Forelimb muscle (tissue), 1 donor: ENCODE measurements around the gene SMPX. TPM values are rescaled to one million over a fixed set of nuclear protein-coding genes. Genes with fewer than 3 reads are reported as not detected.
"Not testable (repeated sequence)": the region's sequence is repeated elsewhere in the genome, so short reads cannot be mapped to it uniquely, and the experiment has no call there.

Source experiments
- DNase-seq: peaks from one replicate; pipeline ENCODE4 v3.0.0-alpha.2; 2013; ENCODE audit warnings: low read depth
- polyA plus RNA-seq: library from polyadenylated mRNA; unstranded; fragments of 120-200 nt; gene quantifications from one replicate; pipeline ENCODE4 v1.2.1, GENCODE V29; 2013; ENCODE audit not compliant: insufficient read length

The SMPX gene
- 291 TPM for polyA plus RNA-seq

DNA sequence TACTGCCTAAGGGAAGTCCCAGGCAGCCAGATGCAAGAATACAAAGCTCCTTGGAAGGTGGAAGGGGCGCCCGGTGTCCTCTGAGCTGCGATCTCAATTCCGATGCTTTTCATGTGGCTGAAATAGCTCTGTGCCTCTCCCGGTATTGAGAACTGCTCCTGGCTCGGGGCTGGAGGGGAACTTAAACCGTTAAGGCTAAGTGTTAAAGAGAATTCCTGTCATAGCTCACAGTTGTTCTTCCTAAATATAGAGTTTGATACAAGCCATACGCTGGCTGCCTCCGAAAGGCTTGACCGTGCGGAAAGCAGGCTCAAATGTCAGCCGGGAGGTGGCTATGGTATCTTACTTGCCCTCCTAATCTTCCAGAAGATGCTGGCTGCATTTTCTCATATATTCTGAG lies at the start of gene SMPX:
TSS of gene SMPX (minus strand) at position 157 of the 400 bp plus-strand sequence. CDS start 3,826 bp downstream, outside the sequence.
- DNase-seq, result no peak

DNA sequence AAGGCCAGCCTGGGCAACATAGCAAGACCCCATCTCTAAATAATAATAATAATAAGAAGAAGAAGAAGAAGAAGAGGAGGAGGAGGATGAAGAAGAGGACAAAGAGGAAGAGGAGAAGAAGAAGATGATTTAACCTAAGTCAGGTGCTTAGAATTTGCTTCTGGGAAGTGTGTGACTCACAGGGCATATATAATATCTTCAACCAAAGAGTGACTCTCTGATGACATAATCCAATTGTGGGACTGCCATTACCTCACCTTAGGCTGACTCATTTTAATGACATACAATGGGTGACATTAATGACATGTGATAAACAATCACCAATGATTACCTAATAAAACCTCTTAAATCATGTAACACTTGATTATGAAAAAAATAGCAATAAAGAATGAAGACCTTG lies 48.8 kb upstream of the SMPX start:
- no peak for DNase-seq

DNA sequence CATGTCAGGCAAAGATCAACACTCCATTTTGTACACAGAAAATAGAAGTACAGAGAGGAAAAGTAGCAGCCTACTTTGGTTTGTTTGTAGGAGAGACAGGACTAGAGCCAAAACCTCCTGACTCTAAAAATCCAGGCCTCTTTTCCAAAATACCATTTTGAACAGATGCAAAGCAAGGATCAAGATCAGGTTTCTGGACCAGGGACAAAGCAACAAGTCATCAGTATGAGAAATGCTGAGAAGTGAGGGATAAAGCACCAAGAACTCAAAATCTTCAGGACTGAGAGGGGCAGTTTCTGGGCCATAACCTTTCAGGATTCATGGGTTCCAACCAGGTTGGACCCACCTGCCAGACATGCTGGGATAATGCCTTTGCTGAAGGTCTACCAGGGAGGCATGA lies 44.9 kb upstream of the SMPX start:
- no peak for DNase-seq

DNA sequence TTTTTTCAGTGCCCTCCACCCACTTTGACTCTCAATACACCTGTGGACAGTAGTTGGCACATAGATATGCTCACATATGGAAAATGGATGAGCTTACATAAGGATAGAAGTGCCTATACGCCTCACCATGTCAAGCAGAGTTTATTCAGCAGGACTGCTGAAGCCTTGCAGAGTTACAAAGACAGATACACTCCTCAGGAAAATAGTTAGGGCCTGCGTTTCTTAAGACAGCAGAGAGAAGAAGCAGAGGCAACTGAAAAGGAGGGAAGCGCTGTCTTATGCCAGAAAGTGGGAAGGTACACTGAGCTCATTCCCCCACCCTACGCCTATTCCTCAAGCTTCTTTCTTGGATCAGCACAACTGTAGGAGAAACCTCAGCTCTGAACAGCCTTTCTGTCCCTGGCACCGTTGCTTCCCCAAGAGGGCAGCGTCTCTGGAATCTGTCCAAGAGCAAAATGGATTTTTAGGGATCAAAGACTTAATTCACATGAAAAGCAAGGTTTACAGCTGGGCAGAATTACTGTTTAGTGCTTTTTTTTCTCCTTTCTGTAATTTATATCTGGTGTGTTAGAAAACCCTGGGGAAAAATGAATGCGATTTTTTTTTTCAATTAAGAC lies 44.2 kb upstream of the SMPX start:
- no peak for DNase-seq

DNA sequence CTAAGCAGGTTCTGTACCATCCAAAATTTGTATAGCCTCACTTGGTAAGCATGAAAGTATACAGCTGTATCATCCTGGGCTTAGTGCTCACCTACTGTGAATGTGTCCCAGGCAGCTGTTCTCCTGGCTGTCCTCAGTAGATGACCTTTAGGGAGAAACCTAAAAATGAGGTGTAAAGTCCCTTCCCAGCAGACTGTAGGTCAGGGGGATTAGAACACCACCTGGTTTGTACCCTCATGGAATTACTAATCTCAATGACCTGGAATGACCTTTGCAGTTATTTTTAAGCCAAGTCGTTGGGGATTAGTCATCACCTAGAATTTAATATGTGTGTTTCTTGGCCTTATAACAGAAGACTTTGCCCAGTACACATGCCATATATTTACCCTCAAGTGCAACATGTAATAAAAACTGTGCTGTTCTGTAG lies 42.4 kb upstream of the SMPX start:
- no peak for DNase-seq

DNA sequence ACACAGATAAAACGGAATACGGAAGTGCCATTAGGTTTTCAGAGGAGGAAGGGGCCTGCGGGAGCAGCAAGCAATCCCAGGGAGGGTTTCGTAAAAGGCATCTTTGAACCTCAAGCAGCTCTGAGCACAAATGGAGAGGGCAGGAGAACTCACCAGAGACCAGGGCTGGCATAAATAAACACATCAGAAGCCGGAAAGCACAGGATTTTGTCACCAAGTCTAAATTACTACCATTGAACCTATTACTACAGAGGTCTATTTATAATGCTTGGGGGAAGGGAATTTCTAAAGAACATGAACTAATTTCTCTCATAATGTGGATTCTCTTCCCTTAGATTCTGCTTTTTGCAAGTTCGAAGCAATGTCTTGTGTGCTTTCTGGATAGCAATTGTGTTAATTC lies 41.9 kb upstream of the SMPX start:
- DNase-seq, result no peak

DNA sequence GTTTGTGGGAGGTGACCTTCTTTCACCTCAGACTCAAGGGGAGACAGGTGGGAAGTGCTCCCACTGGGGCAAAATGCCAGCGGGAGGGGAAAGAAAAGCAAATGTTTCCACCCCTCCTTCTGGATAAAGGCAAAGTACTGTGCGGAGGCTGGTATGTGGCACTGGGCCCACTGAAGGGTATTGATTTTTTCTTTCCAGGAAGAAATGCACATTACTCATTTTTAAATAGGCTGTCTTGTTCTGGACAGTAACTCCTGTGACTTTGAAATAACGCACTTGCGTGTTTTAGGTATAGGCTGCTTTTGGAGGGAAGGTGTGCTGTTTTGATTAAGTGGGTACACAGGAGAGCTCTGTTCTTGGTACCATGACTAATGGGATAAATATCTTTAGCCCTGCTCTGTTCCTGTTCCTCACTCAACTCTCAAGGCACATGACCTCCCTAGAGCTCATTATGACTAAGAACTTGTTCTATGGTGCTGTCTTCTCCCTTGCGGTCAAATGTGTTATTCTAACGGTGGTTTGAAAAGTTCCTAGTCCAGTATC lies 40.8 kb upstream of the SMPX start:
- DNase-seq, result no peak

DNA sequence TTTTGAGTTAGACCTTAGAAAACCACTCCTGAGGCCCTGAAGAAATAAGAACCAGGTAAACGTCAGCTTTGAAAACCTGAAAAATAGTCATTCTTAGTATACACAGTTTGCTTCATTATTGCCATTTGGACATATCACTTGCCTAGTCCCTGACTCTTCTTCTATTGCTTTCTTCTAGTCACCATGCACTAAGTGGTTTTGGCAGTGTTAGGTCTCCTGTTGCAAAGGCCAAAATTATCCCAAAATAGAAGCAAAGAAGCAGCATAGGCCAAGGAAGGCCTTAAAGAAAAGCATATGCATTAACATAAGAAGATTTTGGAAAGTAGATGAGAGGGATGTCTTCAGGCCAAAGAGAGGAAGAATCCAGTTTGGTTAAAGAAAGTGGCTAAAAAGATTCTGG lies 24.1 kb upstream of the SMPX start:
- DNase-seq, result no peak

DNA sequence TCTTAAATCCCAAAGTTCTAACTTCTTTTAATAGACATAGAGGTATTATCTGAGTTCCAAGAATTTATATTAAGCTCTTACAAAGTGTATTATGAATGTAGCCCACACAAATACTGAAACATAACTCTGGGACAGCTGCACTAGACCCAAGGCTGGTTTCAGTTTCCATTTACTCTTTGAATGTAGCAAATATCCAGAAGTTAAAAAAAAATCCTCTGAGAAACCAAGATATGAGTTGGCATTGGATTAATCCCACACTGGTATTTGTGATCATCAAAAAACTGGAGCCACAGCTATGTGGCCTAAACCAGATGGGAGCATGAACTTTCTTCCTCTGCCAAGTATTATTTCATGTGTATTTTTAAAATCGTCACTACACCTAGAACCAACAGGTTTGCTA lies 23.6 kb upstream of the SMPX start:
- no peak for DNase-seq

DNA sequence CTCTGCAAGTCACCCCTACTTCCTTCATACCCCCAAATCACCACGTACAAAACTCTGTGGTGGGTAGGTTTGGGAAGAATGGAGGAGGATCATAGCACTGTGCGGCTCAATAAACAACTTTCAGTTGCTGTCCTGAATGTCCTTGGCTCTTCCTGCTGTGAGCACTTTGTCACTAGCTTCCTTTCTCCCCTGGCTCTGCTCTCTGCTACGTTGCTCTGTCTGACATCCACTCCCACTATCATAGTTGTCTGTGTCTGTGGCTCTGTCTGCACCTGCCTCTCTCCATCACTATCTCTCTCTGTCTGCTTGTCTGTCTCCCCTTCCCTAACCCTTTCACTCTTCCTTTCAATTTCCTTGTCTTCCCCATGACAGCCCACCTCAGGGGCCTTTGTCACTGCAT lies 21.2 kb upstream of the SMPX start:
- DNase-seq, result no peak

DNA sequence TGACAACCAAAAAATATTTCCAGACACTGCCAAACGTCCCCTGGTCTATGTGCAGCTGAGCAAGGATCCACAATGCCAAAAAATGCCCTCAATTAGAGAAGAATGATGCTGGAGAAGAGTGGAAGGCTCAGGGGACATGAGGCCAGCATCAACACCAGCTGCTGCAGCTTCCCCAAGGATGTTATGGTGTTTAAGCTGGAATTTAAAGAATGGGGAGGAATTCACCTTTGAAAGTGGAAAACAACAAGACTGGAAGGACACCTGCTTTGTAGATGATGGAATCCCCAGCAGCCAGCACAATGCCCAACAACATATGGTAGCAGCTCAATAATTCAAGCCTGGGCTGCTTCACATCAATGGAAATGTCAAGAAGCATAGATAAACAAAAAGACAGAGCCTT lies 20.3 kb upstream of the SMPX start:
- no peak for DNase-seq

DNA sequence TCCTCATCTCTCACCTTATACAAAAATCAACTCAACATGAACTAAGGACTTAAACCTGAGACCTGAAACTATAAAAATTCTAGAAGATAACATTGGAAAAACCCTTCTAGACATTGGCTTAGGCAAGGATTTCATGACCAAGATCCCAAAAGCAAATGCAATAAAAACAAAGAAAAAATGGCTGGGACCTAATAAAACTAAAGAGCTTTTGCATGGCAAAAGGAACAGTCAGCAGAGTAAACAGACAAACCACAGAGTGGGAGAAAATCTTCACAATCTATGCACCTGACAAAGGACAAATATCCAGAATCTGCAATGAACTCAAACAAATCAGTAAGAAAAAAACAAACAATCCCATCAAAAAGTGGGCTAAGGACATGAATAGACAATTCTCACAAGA lies 17.2 kb upstream of the SMPX start:
- DNase-seq, result not testable (repeated sequence)

DNA sequence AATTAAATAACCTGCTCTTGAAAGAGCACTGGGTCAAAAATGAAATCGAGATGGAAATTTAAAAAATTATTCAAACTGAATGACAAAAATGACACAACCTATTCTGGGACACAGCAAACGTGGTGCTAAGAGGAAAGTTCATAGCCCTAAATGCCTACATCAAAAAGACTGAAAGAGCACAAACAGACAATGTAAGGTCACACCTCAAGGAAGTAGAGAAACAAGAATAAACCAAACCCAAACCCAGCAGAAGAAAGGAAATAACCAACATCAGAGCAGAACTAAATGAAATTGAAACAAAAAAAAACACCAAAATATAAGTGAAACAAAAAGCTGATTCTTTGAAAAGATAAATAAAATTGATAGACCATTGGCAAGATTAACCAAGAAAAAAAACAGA lies 15.1 kb upstream of the SMPX start:
- DNase-seq, result not testable (repeated sequence)

DNA sequence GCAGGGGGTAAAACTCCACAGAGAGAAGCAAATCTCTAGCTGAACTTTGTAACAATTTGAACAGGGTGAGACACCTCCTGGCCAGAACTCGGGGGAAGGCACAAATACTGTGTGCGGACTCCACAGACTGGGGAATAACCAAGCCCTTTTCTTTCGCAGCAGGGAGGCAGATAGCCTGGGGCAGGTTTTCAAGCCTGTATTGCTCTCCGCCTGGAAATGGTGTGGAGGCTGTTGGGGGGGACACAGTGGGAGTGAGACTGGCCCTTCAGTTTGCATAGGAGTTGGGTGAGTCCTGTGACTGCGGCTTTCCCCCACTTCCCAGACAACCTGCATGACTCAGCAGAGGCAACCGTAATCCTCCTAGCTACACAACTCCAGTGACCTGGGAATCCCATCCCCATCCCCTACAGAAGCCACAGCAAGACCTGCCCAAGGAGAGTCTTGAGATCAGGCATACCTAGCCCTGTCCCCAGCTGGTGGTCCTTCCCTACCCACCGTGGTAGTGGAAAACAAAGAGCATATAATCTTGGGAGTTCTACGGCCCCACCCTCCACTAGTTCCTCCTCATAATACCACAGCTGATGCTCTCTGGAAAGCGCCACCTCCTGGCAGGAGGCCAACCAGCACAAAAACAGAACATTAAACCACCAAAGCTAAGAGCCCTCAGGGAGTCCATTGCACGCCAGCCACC lies 12.9 kb upstream of the SMPX start:
- DNase-seq, result no peak

DNA sequence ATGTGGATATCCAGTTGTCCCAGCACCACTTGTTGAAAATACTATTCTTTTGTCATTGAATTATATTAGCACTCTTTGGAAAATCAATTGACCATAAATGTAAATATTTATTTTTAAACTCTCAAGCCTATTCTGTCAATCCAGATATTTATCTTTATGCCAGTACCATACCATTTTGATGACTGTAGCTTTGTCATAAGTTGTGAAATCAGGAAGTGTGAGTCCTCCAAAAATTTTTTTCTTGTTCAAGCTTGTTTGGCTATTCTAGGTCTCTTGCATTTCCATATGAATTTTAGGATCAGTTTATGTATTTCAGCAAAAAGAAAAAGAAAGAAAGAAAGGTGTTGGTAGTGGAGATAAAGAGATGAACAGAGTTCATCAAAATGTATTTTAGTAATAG lies 8.2 kb upstream of the SMPX start:
- DNase-seq, result no peak

DNA sequence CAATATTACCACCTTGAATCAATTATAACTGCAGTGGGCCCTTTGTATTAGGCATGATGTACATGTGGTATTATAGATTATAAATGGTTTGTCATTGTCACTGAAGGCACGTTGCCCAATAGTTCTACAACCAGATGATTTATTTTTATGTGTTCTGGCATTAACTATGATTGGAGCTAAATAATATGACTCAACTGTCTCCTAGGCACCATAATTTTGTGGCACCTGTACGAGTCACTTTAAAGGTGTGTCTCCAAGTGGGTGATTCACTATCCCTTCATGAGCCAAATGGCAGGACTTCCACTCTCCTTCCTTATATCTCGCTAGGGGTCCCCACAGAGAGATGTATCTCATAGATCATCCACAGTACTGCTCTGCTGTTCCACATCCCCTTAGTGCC lies 6.1 kb upstream of the SMPX start:
- DNase-seq, result no peak

DNA sequence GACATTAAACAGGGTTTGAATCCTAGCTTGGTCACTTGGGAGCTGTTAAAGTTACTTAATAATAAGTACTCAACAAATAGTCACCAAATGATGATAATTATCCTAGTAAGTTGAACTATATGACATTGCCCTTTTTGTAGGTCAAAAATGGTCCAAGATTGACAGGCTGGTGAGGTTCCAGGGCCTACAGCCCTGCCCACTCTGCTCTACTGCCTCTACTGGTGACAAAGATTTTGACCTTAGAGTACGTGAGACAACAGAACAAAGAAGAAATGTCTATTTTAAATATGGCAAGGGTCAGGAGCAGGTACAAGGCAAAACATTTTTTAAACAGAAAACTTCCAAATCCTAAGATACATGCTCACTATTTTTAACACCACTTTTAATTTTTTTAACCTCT lies 572 bp upstream of the SMPX start:
- no peak for DNase-seq

DNA sequence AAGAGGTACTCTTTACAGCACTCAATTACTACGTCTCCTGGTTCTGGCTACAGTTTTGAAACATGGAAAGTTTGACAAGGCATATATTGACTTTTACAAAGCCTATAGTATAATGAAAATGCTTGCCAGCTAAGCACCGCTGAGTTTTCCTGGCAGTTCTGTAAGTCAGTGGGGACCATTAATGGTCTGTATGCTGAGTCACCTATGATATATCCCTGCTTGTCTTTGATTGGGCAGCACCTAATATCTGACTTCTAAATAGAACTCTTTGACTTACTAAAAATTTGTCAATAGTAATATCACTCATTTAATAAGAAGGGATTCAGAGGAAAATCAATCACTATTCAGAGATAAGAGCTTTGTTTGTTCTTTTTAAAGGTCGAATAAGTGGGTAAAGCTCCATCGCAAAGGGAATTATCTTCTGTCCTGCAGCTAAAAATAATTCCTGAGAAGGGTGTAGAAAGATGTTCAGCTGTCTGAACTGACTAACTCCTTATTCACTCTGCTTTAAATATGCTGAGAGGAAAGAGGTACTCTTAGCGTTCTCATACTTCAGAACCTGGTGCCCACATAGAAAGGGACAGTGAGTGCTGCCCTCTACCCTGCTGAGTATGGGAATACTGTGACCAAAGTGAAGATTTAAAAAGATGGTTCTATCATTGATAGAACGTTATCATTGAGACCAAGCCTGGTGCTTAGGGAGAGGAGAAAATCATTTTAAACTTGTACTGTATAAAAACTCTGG lies 959 bp downstream of the SMPX start:
- DNase-seq, result no peak

DNA sequence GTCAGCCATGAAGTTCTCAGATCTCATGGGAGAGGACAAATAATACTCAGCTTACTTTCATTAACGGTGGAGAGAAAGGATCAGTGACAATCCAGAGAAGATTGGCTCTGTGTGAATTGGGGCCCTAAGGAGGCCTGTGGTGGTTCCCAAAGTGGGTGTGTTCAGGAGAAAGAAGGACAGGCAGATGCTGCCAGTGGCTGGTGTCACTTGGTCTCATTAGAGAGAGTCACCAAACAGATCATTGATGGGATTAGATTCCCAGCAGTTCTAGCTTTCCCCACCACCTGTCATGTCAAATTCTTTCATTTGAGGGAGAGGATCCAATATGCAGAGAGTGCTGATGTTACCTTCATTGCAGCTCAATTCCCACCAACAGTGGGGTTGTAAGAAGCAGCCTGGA lies 8.0 kb downstream of the SMPX start:
- no peak for DNase-seq

DNA sequence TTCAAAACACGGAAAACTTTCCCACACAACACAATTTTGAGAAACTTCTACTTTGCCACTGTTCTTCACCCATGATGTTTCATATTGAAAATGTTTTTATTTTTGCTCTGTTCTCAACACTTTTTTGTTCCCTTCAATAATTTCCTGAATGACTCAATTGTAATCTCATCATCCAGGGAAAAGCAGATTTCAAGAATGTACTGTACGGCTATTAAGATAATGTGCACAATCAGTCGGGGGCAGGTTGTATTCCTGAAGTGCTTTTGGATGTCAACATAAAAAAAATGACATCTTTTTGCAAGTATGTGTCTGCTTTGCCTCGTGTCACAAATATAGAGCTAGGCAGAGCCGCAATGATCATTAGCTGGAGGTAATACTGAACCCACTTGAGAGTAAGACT lies 9.7 kb downstream of the SMPX start:
- DNase-seq, result no peak

DNA sequence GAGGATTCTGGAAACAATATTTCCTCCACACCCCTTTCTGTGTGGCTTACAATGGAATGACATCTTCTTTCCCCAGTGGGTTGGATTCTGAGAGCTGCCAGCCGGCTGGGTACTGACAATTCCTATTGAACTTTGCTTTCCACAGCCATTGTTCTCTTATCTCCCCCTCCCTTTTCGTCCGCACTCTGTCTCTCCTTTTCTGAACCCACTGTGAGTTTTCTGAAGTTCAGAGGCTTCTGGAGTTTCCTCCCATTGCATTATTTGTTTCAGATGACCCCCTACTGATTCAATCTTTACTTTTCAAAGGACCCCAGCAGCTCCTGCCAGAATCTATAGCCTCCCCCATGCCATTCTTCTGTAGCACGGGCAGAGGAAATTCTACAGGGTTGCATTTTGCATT lies 10.4 kb downstream of the SMPX start:
- no peak for DNase-seq

DNA sequence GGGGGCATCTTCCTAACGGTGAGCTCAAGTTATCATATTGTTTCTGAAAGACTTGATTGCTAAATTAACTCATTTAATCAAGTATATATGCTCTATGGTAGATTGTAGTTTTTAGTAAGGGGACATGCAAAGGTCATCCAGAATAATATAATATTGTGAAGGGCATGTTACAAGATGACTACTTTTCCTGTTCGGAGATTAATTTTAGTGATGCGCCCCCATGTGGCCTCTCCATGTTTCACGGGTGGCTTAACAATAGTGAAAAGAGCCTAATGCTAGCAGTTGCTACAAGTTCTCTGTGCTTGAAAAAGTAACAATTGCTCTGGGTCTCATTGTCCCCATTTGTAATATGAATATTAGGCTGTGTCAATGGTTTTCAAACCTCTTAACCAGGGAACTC lies 12.2 kb downstream of the SMPX start:
- DNase-seq, result no peak

DNA sequence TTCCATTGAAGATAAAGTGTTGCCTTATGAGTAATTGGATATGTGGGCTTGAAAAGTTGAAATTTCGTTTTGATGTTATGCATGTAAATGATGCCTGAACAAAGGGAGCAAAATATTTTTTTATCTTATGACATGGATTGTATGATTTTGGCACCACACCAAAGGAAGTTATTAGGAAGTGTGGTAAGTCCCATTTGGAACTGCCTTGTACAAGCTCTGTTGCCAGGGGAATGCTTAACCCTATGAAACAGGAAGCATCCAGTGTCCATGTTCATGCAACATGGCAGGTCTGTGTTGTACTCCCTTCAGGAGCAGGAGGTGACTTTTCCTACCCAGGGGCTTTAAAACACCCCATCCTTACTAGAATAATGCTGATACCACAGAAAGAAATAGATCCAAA lies 13.2 kb downstream of the SMPX start:
- DNase-seq, result no peak
